GM18507 (cell line): ENCODE data around the gene MED26.
"Not testable (repeated sequence)": the region's sequence is repeated elsewhere in the genome, so short reads cannot be mapped to it uniquely, and the experiment has no call there.

Experiments used
- DNase-seq: peaks from one replicate; pipeline ENCODE4 v3.0.0; 2011; ENCODE audit warnings: low read depth; ENCODE audit not compliant: insufficient read length; ENCODE audit errors: extremely low spot score
- FAIRE-seq: peaks from 2 replicates; lab custom pipeline; 2011; peaks lifted over from hg19 to GRCh38; lab: Jason Lieb, UNC

MED26 gene

DNA sequence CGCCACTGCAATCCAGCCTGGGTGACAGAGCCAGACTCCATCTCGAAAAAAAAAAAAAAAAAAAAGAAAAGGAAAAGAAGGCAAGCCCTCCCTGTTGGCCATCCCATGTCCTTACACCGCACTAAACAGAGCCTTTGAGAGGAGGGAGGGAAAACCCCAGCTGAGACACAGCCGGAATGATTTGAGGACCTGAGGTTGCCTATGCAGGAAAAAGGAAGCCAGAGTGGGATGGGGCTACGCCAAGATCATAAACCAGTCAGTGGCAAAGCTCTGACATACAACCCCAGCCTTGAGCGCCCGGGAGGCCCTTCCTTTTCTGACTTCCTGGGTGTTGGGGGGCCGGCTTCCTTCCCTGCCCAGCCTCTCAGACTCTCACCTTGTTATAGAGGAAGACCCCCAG is 73.2 kb downstream of the MED26 start:
- no peak for DNase-seq
- FAIRE-seq: no peak

GRCh38 chr19:16551902-16552301 is 76.1 kb downstream of the MED26 start:
- FAIRE-seq: not testable (repeated sequence)

DNA sequence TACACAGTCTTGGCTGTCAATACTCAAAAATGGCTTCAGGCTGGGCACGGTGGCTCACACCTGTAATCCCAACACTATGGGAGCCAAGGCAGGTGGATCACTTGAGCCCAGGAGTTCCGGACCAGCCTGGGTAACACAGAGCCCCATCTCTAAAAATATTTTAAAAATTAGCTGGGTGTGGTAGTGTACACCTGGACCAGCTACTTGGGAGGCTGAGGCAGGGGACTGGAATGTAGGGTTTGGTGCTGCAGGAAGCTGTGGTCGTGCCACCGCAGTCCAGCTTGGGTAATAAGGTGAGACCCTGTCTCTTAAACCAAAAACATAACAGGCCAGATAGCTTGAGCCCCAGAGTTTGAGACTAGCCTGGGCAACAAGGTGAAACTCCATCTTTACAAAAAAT is 79.0 kb downstream of the MED26 start:
- DNase-seq (no peak), FAIRE-seq (no peak)

More at GRCh38 chr19:16551902-16552301, 76.1 kb downstream of the MED26 start:
- DNase-seq: not testable (repeated sequence)

GRCh38 chr19:16544473-16545231 is 83.4 kb downstream of the MED26 start:
- FAIRE-seq (no peak), DNase-seq (no peak)

DNA sequence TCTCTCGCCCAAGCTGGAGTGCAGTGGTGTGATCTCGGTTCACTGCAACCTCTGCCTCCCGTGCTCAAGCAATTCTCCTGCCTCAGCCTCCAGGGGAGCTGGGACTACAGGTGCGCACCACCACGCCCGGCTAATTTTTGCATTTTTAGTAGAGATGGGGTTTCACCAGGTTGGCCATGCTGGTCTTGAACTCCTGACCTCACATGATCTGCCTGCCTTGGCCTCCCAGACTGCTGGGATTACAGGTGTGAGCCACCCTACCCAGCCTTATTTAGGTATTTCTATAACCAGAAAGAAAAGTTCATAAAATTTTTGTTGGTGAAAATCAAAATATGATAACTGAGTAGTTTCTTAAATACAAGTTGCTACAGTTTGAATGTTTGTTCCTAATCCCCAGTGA is 84.3 kb downstream of the MED26 start:
- DNase-seq, FAIRE-seq: not testable (repeated sequence)

- FAIRE-seq: no peak
Observed at GRCh38 chr19:16542910-16543472, 85.0 kb downstream of the MED26 start.

GRCh38 chr19:16542045-16542909 is 85.7 kb downstream of the MED26 start, which contains the start of gene CHERP:
Gene CHERP (minus strand): TSS chr19:16542437. CDS start chr19:16542378, 59 bp downstream.
- FAIRE-seq: peak; percentile 93

More at GRCh38 chr19:16542910-16543472, 85.0 kb downstream of the MED26 start:
- no peak for DNase-seq

GRCh38 chr19:16541526-16542044 is 86.4 kb downstream of the MED26 start:
- DNase-seq (no peak), FAIRE-seq (no peak)

More at GRCh38 chr19:16542045-16542909, 85.7 kb downstream of the MED26 start, which contains the start of gene CHERP:
- DNase-seq: peak; percentile 90

DNA sequence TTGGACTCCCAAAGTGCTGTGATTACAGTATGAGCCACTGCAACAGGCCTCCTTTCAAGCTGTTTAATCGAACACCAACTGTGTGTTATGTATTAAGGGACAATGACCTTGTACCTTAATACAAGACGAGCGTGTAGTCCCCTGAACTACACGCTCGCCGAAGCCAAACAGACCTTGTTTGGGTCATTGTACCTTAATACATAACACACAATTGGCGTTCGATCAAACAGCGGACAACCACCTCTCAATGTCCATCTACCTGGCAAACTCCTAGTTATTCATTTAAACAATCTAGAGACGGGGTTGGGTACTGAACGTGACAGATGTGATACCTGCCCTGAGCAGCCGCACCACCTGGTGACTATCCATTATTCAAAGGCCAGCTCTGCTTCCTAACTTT is 87.1 kb downstream of the MED26 start:
- DNase-seq (no peak), FAIRE-seq (no peak)

DNA sequence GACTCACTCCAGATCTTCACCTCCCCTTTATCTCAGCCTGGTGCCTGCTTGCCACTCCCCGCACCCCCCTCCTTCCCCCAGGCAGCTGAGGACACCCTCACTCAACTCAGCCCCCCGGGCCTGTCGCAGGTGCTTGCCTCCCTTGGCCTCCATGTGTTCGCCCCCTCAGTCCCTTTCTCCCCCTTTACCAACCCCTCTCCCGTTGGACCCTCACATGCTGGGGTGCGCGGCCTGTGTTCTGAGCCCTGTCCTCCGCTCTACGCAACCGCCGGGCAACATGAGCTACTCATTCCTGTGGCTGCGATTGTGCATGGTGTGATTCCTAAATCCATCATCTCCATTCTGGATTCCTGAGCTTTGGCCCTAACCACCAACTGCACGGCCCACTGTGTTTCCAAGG is 90.9 kb downstream of the MED26 start:
- DNase-seq (no peak), FAIRE-seq (no peak)

- FAIRE-seq: no peak
- no peak for DNase-seq
Observed at GRCh38 chr19:16536130-16536529, 91.9 kb downstream of the MED26 start.

DNA sequence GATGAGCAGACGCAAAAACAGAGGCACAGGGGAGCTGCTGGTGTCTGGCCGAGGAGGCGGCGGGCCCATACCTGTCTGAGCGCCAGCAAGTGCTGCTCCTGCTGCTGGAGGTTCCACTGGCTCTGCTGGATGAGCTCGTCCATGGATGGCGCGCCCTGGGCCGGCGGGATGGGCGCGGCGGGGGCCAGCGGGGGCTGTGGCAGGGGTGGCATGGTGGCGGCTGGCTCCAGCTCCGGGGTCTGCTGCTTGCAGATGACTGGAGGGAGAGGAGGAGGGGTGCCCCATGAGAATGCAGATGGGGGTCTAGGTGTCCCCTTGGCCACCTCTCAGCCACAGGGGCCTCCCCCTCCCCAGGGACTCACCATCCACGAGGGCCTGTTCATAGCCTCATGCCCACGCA is 92.6 kb downstream of the MED26 start:
- DNase-seq (no peak), FAIRE-seq (no peak)

DNA sequence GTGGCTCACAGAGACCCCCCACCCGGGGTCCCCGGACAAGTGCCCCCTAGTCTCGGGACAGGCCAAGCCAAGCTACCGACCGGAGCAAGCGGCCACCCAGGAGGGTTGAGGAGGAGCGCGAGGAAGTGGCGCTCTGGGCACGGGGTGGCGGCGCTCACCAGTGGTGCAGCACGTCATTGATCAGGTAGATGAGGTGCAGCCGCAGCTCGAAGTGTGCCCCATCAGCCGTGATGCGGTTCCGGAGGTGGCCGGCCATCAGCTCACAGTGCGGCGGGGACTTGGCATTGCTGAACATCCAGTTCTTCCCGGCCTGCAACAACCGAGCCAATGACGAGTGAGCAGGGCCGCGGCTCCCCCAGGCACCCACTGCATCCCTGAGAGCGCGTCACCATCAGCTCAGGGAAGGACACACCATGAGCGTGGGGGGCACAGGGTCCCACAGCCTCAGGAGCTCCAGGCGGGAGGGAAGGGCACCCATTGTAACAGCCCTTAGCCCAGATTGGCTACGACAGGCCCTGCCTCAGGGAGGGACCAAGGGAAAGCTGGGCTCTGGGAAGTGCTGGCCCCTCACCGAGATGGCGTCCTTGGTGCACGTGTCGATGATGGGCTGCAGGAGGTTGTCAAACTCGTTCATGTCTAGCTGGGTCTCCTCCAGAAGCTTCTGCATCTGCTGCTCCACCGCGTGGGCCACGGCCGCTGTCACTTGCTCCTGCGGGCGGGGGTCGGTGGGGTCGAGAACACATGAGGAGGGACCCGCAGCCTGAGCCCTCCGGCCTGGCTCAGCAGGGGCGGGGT is 95.4 kb downstream of the MED26 start:
- FAIRE-seq (no peak), DNase-seq (no peak)

- no peak for DNase-seq
- FAIRE-seq: no peak
Observed at GRCh38 chr19:16531380-16531669, 96.7 kb downstream of the MED26 start.

GRCh38 chr19:16530540-16531379 is 97.2 kb downstream of the MED26 start:
- FAIRE-seq: no peak

DNA sequence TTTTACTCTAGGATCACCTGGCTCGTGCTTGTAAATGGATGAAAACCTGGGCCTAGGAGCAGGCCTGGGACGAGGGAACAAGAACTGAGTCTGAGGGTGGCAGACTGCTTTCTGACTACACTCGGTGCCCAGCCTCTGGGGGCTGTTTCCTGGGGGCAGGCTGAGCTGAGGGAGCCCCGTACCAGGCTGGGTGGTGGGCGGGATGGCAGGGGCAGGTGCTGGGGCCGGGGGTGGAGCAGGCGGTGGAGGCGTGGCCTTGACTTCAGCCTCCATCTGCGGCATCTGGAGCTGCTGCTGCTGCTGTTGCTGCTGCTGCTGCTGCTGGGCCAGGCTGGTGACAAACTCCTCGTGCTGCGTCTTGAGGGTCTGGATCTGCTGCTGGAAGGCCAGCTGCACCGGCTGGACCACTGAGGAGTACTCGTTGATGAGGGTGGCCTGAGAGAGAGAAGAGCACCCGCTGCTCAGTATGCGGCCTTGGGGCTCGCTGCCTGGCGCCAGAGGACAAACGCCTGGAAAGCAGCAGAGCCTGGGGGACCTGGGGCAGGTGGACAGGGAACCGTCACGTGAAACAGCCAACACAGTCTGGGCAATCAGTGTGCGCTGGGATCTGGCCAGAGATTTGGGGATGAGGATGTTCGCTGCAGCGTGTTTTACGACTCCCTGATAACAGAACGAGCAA is 98.4 kb downstream of the MED26 start:
- FAIRE-seq: no peak
- DNase-seq: no peak

More at GRCh38 chr19:16530540-16531379, 97.2 kb downstream of the MED26 start:
- DNase-seq: no peak

- no peak for FAIRE-seq
Observed at GRCh38 chr19:16527971-16528521, 100.0 kb downstream of the MED26 start.

More at GRCh38 chr19:16527971-16528521, 100.0 kb downstream of the MED26 start:
- no peak for DNase-seq
